ENCODE data around the gene GDF15. TPM values are rescaled to one million over a fixed set of nuclear protein-coding genes. Genes with fewer than 3 reads are reported as not detected.

Gene GDF15
- total RNA-seq, 2 donors from 2014 or later: 1.1 to 2.7 TPM

- peak; percentile 99 to 100 for TF ChIP-seq CTCF (IDR thresholded peaks at IDR 0.05)
- peak; percentile 81 for DNase-seq (ENCODE audit: low spot score)
- no peaks in the 10 kb centered on the region for H3K36me3 ChIP-seq
- H3K27ac ChIP-seq: peak overlapping the region in 1 of 2 donors; percentile 31
- no peaks in the 10 kb centered on the region for H3K27me3 ChIP-seq
- peak overlapping the region in 1 of 2 donors; percentile 44 for H3K4me3 ChIP-seq
- H3K4me1 ChIP-seq: peaks cover 0 to 25% of the 10 kb centered on the region in 2 donors
- H3K9me3 ChIP-seq: no peaks in the 10 kb centered on the region
These were observed 2.4 kb downstream of the GDF15 start for GRCh38 chr19:18388100-18388959.

- Histone ChIP-seq H3K9me3 (no peaks in the 10 kb centered on the region), H3K27ac (no peak overlapping the region), H3K36me3 (no peaks in the 10 kb centered on the region), H3K4me1 (peaks cover 0 to 25% of the 10 kb centered on the region in 2 donors), H3K4me3 (peak overlapping the region in 1 of 2 donors; percentile 44), H3K27me3 (no peaks in the 10 kb centered on the region)
- TF ChIP-seq CTCF (IDR thresholded peaks at IDR 0.05): no peak
- DNase-seq (ENCODE audit: low spot score): no peak
These were observed 3.2 kb downstream of the GDF15 start for GRCh38 chr19:18388960-18389725.

- Histone ChIP-seq H3K36me3 (no peaks in the 10 kb centered on the region), H3K27me3 (no peaks in the 10 kb centered on the region), H3K4me3 (no peak overlapping the region), H3K27ac (no peak overlapping the region), H3K9me3 (no peaks in the 10 kb centered on the region), H3K4me1 (peaks cover 0 to 25% of the 10 kb centered on the region in 2 donors)
- no peak for TF ChIP-seq CTCF (IDR thresholded peaks at IDR 0.05)
- DNase-seq (ENCODE audit: low spot score): no peak
These were observed 3.7 kb downstream of the GDF15 start for GRCh38 chr19:18389726-18390064.

GRCh38 chr19:18390065-18390907 lies 4.3 kb downstream of the GDF15 start:
- no peak overlapping the region for H3K4me3 ChIP-seq
- TF ChIP-seq CTCF (IDR thresholded peaks at IDR 0.05): no peak

GRCh38 chr19:18391509-18392075 lies 5.6 kb downstream of the GDF15 start:
- DNase-seq (ENCODE audit: low spot score): no peak
- Histone ChIP-seq H3K4me1 (peaks cover 0 to 14% of the 10 kb centered on the region in 2 donors), H3K27me3 (no peaks in the 10 kb centered on the region), H3K36me3 (no peaks in the 10 kb centered on the region), H3K9me3 (no peaks in the 10 kb centered on the region), H3K4me3 (no peak overlapping the region), H3K27ac (no peak overlapping the region)
- TF ChIP-seq CTCF (IDR thresholded peaks at IDR 0.05): no peak

More at GRCh38 chr19:18390065-18390907, 4.3 kb downstream of the GDF15 start:
- H3K4me1 ChIP-seq: peaks cover 0 to 25% of the 10 kb centered on the region in 2 donors
- DNase-seq (ENCODE audit: low spot score): no peak
- H3K27ac ChIP-seq: no peak overlapping the region
- no peaks in the 10 kb centered on the region for H3K36me3 ChIP-seq
- no peaks in the 10 kb centered on the region for H3K27me3 ChIP-seq
- no peaks in the 10 kb centered on the region for H3K9me3 ChIP-seq
